ENCODE results near the gene C2CD2.
A peak's percentile ranks its signal among the peaks of the same experiment; 100 is the strongest.
"Not testable (repeated sequence)": the region's sequence is repeated elsewhere in the genome, so short reads cannot be mapped to it uniquely, and the experiment has no call there.

C2CD2 gene

GRCh38 chr21:42000908-42001307, 47.1 kb upstream of the C2CD2 start:
- no peak for TF ChIP-seq TSHZ2 (CRISPR knock-in tag; IDR thresholded peaks at IDR 0.05)
- no peak for TF ChIP-seq ZFP3 (CRISPR knock-in tag; IDR thresholded peaks at IDR 0.05)
- no peak for TF ChIP-seq CSDC2 (CRISPR knock-in tag; IDR thresholded peaks at IDR 0.05)
- no peak for TF ChIP-seq ZNF565 (CRISPR knock-in tag; conservative IDR thresholded peaks at IDR 0.05; ENCODE audit: low read depth)
- no peak for TF ChIP-seq TOX (CRISPR knock-in tag; IDR thresholded peaks at IDR 0.05; ENCODE audit: borderline replicate concordance)
- TF ChIP-seq CREB5 (CRISPR knock-in tag; IDR thresholded peaks at IDR 0.05; ENCODE audit: low read depth): no peak
- no peak for TF ChIP-seq ZNF70 (CRISPR knock-in tag; IDR thresholded peaks at IDR 0.05)
- TF ChIP-seq BACH2 (CRISPR knock-in tag; IDR thresholded peaks at IDR 0.05; ENCODE audit: borderline replicate concordance): no peak
- no peak for TF ChIP-seq OSR1 (CRISPR knock-in tag; IDR thresholded peaks at IDR 0.05)
- ATAC-seq: no peak

- no peak for ATAC-seq
- TF ChIP-seq PATZ1 (CRISPR knock-in tag; IDR thresholded peaks at IDR 0.05; ENCODE audit: borderline replicate concordance) (no peak), ESRRG (CRISPR knock-in tag; IDR thresholded peaks at IDR 0.05) (no peak), POU6F1 (CRISPR knock-in tag; IDR thresholded peaks at IDR 0.05; ENCODE audit: borderline replicate concordance, low read depth) (no peak), ZFP3 (CRISPR knock-in tag; IDR thresholded peaks at IDR 0.05) (no peak), TCF4 (CRISPR knock-in tag; IDR thresholded peaks at IDR 0.05; ENCODE audit: borderline replicate concordance) (no peak)
These were observed 43.8 kb upstream of the C2CD2 start for GRCh38 chr21:41997657-41998056.

- ATAC-seq: no peak
- TF ChIP-seq OSR1 (CRISPR knock-in tag; IDR thresholded peaks at IDR 0.05): no peak
- TF ChIP-seq ZNF8 (CRISPR knock-in tag; IDR thresholded peaks at IDR 0.05): no peak
- no peak for TF ChIP-seq ZFP3 (CRISPR knock-in tag; IDR thresholded peaks at IDR 0.05)
- no peak for TF ChIP-seq PATZ1 (CRISPR knock-in tag; IDR thresholded peaks at IDR 0.05; ENCODE audit: borderline replicate concordance)
- no peak for TF ChIP-seq ZFP30 (CRISPR knock-in tag; IDR thresholded peaks at IDR 0.05)
- no peak for TF ChIP-seq ARNTL (CRISPR knock-in tag; IDR thresholded peaks at IDR 0.05; ENCODE audit: borderline replicate concordance, low read depth)
- no peak for TF ChIP-seq ZNF70 (CRISPR knock-in tag; IDR thresholded peaks at IDR 0.05)
These were observed 41.8 kb upstream of the C2CD2 start for GRCh38 chr21:41995577-41995976.

- ATAC-seq: not testable (repeated sequence)
These were observed 40.8 kb upstream of the C2CD2 start for GRCh38 chr21:41994613-41995012.

GRCh38 chr21:41993744-41994143, 39.9 kb upstream of the C2CD2 start:
- TF ChIP-seq ZNF70 (CRISPR knock-in tag; IDR thresholded peaks at IDR 0.05): no peak
- TF ChIP-seq GLIS3 (CRISPR knock-in tag; IDR thresholded peaks at IDR 0.05): no peak
- TF ChIP-seq RARB (CRISPR knock-in tag; IDR thresholded peaks at IDR 0.05): no peak
- TF ChIP-seq ZNF565 (CRISPR knock-in tag; conservative IDR thresholded peaks at IDR 0.05; ENCODE audit: low read depth): no peak
- no peak for TF ChIP-seq TSHZ2 (CRISPR knock-in tag; IDR thresholded peaks at IDR 0.05)
- TF ChIP-seq TCF4 (CRISPR knock-in tag; IDR thresholded peaks at IDR 0.05; ENCODE audit: borderline replicate concordance): no peak
- no peak for TF ChIP-seq ZFP30 (CRISPR knock-in tag; IDR thresholded peaks at IDR 0.05)
- TF ChIP-seq PPARA (CRISPR knock-in tag; IDR thresholded peaks at IDR 0.05; ENCODE audit: borderline replicate concordance): no peak
- no peak for TF ChIP-seq CREB5 (CRISPR knock-in tag; IDR thresholded peaks at IDR 0.05; ENCODE audit: low read depth)
- ATAC-seq: peak; percentile 81

Measured in SK-N-SH treated with all-trans-retinoic acid at 6 μM for 48 hours (cell line).